Cardiac fibroblast (primary cell): Measurements from ENCODE around the gene KLHL29.

ENCODE experiments used
- DNase-seq, 2 donors: peaks; one replicate each; pipeline versions ENCODE4 v3.0.0 to v3.0.0-alpha.2; 2010; ENCODE audit warnings: low read depth in 2 of 2
- H3K4me3 ChIP-seq, 2 donors: replicated peaks in 1 of 2; 1 replicate in 1 of 2; 2 replicates in 1 of 2; pipeline ENCODE4 v1.5.1; 2011; ENCODE audit warnings: low read depth in 2 of 2, low read length in 2 of 2, mild to moderate bottlenecking in 2 of 2, moderate library complexity in 1 of 2
- TF ChIP-seq, protein P1 (sequence below): IDR thresholded peaks from one replicate; pipeline ENCODE4 v1.5.1; 2011; ENCODE audit warnings: low read depth, mild to moderate bottlenecking, low read length, inconsistent platforms

Gene KLHL29

DNA sequence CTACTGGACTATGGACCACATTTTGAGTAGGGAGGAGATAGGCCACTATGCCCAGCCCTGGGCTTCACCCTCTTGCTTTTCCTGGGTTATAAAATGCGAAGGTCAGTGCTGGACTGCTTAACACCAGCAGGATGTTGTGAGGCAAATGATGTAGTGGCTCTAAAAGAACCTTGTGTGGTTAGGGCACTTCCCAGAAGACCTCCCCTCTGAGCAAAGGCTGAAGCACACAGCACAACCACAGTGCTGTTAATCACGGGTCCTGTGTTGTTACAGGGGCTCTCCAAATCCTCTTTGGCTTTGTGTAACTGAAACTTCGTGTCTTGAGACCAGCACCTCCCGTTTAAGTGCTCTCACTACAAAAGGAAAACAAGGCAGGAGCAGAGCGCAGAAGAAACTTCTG is 166.9 kb downstream of the KLHL29 start:
- TF ChIP-seq, protein P1, sequence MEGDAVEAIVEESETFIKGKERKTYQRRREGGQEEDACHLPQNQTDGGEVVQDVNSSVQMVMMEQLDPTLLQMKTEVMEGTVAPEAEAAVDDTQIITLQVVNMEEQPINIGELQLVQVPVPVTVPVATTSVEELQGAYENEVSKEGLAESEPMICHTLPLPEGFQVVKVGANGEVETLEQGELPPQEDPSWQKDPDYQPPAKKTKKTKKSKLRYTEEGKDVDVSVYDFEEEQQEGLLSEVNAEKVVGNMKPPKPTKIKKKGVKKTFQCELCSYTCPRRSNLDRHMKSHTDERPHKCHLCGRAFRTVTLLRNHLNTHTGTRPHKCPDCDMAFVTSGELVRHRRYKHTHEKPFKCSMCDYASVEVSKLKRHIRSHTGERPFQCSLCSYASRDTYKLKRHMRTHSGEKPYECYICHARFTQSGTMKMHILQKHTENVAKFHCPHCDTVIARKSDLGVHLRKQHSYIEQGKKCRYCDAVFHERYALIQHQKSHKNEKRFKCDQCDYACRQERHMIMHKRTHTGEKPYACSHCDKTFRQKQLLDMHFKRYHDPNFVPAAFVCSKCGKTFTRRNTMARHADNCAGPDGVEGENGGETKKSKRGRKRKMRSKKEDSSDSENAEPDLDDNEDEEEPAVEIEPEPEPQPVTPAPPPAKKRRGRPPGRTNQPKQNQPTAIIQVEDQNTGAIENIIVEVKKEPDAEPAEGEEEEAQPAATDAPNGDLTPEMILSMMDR = no peak
- no peak for DNase-seq
- no peak overlapping the region for H3K4me3 ChIP-seq

DNA sequence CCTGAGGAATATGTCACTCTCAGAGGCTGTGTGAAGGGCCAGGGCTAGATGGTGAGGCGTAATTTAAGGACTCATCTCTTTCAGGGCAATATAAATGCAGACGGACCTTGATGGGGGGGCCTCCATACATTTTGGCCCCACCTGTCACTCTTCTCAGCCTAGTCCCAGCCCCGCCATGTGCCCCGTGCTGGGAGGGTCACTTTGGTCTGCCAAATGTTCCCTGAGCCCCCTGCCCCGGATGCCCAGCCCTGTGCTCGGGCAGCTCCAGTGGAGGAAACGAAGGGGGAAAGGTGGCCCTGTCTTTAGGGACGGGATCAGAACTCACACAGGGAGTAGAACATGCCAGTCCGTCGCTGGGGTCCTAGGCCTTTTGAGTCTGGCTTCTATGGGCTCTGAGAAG is 168.6 kb downstream of the KLHL29 start:
- DNase-seq = no peak
- TF ChIP-seq, protein P1 = no peak
- no peak overlapping the region for H3K4me3 ChIP-seq

DNA sequence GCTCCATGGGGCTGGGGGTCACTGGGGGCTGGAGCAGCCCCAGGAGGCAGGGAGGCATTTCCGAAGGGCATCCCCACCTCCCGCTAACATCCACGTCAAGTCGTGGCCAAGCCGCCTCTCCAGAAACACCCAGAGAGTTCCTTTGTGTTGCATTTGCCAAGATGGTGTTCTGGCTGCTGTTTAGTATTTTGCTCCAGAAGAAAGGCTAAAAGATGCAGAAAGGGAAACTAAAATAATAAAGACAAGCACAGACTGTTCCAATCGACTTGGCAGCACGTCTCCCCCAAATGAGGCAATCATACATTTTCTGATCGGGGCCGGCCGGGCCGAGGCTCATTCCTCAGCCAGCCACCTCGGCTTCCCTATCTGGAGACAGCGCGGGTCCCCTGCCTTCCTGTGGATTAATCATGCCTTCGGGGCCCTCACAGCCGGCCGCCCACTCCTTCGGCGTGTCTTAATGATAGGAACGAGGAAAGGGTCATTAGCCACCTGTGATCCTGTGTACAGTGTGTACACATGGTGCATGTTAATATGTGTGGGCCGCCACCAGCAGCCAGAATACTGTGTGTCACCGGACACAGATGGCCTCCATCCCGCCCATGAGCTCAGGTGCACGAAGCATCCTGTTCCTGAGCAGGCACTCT is 169.2 kb downstream of the KLHL29 start:
- no peak overlapping the region for H3K4me3 ChIP-seq
- TF ChIP-seq, protein P1 = no peak
- peak in 1 of 2 donors; percentile 71 for DNase-seq

DNA sequence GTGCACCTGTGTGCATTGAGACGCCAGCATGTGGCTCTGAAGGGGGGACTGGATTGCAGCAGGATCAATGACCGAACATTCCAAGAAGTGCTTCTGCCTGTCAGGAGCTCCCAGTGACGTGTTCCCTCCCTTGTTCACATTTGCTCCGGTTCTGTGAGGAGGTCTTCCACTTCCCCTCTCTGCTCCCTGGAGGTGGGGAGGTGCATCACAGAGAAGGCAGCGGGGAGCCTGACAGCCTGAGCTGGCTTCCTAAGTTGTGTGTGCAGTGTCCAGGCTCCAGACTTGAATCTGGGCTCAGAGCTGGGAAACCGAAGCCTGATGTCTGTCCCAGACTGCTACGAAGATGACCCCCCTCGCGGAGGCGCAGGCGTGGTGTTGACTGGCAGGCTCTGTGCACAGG is 171.0 kb downstream of the KLHL29 start:
- no peak overlapping the region for H3K4me3 ChIP-seq
- no peak for DNase-seq
- TF ChIP-seq, protein P1 = no peak

DNA sequence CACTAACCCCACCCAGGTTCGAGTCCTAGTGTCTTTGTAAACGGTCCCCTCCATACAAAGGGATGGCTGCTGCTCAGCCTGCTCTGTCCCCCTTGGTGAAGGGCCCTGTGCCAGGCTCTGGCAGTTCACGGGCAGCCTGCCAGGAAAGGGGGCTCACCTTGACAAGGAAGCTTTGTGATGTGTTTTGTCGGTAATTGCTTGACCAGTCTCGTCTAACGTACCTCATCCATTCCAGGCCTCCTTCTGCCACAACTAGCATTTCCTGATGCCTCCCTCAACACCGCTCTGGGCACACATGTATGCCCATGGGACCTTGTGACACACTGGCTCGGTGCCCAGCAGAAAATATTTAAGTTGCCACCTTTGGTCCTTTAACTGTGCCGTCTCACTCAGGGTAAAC is 171.9 kb downstream of the KLHL29 start:
- no peak overlapping the region for H3K4me3 ChIP-seq
- TF ChIP-seq, protein P1 = no peak
- DNase-seq = no peak

DNA sequence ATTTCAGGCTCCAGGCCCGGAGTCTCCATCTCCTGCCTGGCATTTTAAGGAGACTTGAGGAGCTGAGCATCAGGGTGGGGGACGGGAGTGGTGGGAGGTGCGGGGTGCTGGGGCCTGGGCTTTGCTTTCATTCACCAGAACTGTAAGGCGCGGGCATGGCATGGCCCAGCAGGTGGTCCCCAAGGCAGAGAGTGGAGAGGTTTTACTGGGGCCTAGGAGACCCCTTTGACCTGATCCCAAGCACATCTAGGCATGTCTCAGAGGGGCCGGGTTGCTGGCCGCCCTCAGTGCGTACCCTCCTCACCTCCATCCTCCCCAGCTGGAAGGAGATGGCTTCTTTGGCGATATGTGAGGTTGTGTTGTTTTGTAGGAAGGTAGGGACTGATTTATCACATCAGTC is 172.5 kb downstream of the KLHL29 start:
- H3K4me3 ChIP-seq = no peak overlapping the region
- TF ChIP-seq, protein P1 = no peak
- DNase-seq = no peak

DNA sequence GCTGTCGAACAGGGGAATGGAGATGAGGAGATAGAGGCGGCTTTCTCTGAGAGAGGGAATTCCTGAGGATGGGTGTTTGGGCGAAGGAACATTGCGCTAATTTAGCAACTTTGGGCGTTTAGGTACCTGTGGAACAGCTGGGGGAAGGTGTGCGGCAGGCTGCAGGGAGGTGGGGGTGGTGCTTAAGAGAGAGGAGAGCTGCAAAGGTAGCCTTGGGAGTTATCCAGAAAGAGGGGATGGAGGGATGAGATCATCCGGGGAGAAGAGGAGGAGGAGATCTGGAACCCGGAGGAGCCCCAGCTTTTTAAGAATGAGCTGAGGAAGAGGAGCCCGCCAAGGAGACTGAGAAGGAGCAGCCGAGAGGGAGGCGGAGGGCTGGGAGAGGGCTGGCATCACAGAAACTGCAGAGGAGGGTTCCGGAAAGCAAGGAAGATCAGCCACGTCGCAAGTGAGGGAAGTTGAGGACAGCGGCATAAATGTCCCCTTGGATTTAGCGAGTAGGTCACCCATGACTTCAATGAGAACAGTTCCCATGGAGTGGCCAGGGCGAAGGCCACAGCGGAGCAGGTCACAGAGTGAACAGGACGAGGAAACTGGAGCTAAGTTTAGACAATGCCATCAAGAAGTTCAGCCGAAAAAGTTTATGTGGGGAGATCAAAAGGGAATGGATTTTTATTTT is 174.7 kb downstream of the KLHL29 start:
- no peak for DNase-seq
- TF ChIP-seq, protein P1 = no peak
- no peak overlapping the region for H3K4me3 ChIP-seq
